ENCODE results near the gene ERCC6L2.

Gene ERCC6L2

DNA sequence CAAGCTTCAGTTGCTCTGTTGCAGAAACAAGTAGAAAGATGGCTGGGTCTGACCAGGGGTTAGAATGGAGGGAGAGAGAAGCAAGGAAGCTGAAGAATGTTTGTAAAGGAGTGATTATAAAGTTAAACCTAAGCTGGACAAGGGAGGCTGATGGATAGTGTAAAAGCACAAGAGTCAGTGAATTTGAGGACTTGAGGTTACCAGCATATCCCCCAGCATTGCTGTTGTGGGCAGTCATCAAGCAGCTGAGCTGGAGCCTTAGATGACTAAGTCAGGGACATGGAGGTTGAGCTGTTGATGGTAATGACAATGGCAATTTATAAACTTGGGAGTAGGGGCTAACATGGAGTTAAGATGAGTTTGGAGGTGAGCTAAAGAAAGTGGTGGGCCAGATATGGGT lies 131.5 kb downstream of the ERCC6L2 start:
- TF ChIP-seq, protein P1, sequence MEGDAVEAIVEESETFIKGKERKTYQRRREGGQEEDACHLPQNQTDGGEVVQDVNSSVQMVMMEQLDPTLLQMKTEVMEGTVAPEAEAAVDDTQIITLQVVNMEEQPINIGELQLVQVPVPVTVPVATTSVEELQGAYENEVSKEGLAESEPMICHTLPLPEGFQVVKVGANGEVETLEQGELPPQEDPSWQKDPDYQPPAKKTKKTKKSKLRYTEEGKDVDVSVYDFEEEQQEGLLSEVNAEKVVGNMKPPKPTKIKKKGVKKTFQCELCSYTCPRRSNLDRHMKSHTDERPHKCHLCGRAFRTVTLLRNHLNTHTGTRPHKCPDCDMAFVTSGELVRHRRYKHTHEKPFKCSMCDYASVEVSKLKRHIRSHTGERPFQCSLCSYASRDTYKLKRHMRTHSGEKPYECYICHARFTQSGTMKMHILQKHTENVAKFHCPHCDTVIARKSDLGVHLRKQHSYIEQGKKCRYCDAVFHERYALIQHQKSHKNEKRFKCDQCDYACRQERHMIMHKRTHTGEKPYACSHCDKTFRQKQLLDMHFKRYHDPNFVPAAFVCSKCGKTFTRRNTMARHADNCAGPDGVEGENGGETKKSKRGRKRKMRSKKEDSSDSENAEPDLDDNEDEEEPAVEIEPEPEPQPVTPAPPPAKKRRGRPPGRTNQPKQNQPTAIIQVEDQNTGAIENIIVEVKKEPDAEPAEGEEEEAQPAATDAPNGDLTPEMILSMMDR (IDR thresholded peaks at IDR 0.05; ENCODE audit: low read depth, low read length): no peak
- no peak for DNase-seq (ENCODE audit: extremely low read depth, low read depth)

DNA sequence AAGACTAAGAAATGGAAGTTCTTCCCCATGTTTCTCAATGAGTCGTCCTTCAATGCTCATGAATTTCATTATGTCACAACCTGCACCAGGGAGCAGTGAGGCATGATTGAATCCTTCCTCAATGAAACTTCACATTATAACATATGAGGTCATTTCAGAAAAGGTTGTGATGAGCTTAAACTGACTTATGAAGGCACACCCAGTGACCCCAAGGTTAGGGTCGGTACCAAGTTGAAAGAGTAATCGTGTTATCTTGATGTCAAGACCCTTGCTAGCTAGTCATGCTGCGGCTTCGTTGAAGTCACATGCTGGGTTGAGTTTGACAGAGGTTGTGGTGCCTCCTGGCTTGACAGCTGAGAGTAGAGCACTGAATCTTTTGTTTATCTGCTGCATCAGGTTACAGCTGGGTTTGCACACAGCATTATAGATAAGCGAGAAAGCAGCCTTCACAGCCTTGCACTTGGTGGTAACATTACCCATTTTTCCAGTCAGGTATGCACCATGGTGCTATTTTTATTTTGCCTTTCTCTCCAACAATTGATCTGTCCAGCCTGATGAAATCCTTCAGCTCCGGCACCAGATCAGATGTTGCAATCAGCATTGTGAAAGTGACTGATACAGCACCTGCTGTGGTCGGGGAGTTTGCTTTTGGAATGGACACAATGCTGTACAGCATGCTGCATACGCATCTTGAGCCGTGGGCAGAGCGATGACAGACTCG lies 133.2 kb downstream of the ERCC6L2 start:
- DNase-seq (ENCODE audit: extremely low read depth, low read depth): no peak
- TF ChIP-seq, protein P1 (IDR thresholded peaks at IDR 0.05; ENCODE audit: low read depth, low read length): no peak

DNA sequence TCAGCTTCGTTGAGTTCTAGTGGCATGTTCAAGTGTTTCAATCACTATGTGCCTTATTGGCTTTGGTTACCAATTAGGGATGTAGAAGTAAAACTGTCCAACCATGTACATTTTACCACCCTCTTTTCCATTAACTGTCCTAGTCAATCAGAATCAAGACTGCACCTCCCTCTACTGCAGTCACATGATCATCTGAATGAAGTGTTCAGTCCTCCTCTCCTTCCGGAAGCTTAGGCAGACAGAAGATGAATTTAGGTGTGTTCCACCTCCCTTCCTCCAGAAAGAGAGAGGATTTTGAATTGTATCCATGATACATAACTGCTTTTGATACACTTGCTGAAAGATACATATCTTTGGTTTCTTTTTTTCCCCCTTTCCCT lies 133.7 kb downstream of the ERCC6L2 start:
- no peak for DNase-seq (ENCODE audit: extremely low read depth, low read depth)
- TF ChIP-seq, protein P1 (IDR thresholded peaks at IDR 0.05; ENCODE audit: low read depth, low read length): no peak

DNA sequence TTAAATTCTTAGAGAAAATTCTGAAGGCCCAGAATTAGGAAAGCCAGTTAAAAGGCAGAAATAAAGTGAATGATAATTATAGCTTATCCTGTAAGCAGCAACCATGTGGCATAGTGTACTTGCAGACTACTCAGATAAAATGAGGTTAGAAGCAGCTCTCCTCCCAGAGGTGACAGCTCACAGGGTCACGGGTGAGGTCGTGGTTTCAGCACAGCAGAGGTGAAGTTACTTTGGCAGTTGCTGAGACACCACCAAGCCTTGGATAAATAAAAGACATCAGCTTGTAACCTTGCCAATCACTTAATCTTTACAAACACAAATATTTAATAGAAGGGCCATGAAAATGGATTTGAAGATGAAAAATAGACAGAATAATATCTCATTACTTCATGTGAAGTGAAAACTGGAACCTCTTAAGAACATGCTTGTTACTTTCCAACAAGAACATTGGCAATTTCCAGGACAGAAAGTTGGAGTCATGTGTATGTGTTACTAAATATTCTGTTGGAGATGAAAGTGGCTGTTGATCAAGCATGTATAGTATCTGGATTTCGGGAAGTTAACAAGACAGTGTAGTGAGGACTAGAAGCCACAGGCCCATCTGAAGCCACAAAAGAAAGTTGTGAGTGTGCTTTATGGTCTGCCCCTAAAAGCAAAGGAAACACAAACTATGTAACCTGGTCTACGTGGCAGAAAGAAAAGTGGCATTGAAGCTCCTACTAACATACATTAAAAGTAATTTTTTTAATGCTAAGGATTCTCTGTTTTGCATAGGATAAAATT lies 134.4 kb downstream of the ERCC6L2 start:
- TF ChIP-seq, protein P1 (IDR thresholded peaks at IDR 0.05; ENCODE audit: low read depth, low read length): no peak
- DNase-seq (ENCODE audit: extremely low read depth, low read depth): no peak

DNA sequence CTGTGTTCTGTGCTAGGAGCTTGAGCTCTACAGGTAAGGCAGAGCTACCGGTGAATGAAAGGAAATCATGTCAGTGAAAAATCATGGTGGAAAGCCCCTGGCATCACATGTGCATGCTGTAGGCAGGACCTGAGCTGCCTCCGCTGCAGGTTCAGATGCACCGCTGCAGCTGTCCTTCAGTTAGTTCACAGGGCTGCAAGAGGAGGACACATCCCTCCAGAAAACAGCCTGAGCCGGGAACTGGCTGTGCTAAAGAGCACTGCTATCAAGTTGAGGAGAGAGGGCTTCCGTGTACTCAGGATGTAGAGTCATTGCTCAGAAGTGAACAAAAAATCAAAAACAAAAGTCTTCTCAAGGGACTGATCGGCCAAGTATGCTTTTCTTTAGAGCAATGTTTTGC lies 138.6 kb downstream of the ERCC6L2 start:
- DNase-seq (ENCODE audit: extremely low read depth, low read depth): no peak
- TF ChIP-seq, protein P1 (IDR thresholded peaks at IDR 0.05; ENCODE audit: low read depth, low read length): no peak

DNA sequence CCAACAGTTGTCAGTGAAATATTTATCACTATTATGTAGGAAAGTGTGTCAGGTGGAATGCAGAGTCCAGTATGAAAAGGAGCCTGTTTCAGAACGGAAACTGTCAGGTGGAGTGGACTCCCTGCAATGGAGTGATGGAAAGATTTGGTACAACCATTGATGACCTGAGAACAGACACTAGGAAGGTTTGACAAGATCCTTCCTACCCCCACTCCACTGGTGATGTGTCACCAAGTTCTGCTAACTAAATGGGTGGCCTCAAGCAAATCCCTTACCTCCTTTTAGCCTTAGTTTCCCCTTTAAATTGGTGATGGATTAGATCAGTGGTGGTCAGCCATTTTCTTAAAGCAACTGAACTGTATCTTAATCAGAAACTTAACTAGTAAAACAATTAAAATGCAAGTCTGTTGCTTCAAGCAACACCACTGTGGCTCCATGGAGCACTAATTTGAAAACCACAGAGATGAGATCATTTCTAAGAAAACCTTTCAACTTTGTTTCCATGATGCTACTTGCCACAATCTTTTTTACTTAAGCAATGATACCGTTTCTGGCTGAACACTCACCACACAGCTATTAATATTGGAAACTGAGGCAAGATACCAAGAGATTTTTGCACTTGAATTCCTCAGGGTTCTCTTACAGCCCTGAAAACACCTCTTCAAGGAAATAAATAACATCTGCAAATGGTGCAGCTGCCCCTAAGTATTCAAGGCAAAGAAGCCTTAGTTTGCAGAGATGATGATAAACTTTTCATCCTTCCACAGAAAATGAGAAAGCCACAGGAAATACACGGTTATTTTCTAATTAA lies 140.6 kb downstream of the ERCC6L2 start:
- DNase-seq (ENCODE audit: extremely low read depth, low read depth): no peak
- TF ChIP-seq, protein P1 (IDR thresholded peaks at IDR 0.05; ENCODE audit: low read depth, low read length): no peak

All from AG09319 (cell line).